PFSK-1 (cell line): ENCODE measurements around the gene GHR.

ENCODE experiments used
- FOXP2 ChIP-seq: optimal IDR thresholded peaks from 2 replicates; pipeline ENCODE3; 2011; ENCODE audit warnings: borderline replicate concordance, control low read depth, inconsistent platforms; ENCODE audit not compliant: insufficient read depth; ENCODE audit errors: extremely low read length, extremely low read depth
- POLR2AphosphoS5 ChIP-seq: IDR thresholded peaks from 2 replicates; pipeline ENCODE4 v1.6.1; 2012; ENCODE audit warnings: low read depth, mild to moderate bottlenecking, control low read depth, low read length, moderate library complexity
- SIN3A ChIP-seq: IDR thresholded peaks from 2 replicates; pipeline ENCODE4 v1.6.1; 2012; ENCODE audit warnings: mild to moderate bottlenecking, low read length, moderate library complexity, borderline replicate concordance; ENCODE audit not compliant: insufficient read depth
- TAF1 ChIP-seq: IDR thresholded peaks from 2 replicates; pipeline ENCODE4 v1.6.1; 2012; ENCODE audit warnings: low read length, control low read depth, borderline replicate concordance; ENCODE audit not compliant: insufficient read depth
- TF ChIP-seq, protein P1 (sequence below), 2 experiments: IDR thresholded peaks; 2 replicates each; pipeline versions ENCODE4 v1.6.1 to v1.8.0; 2011 to 2012; ENCODE audit warnings: low read depth in 2 of 2, low read length in 2 of 2, control low read depth in 1 of 2, inconsistent platforms in 1 of 2, mild to moderate bottlenecking in 1 of 2, moderate library complexity in 1 of 2; ENCODE audit not compliant: insufficient read depth in 1 of 2

GHR gene

DNA sequence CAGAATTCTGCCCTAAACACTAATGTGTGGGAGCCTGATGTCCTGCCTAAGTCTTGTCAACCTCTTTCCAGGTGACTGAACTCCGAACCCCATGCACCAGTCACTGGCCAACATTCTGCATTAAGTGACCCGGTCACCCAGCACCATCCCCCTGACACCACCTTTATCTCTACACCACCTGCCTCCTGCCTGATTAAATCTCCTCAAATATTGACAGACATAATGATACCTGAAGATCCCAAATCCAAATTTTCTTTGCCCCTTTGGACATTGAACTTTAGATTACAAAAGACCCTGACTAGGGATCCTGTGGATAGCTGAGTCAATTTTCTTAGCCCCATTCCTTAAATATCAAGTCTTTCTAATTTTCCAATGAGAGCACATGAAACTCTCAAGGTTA is 150.1 kb downstream of the GHR start:
- TF ChIP-seq TAF1 (no peak), FOXP2 (no peak), POLR2AphosphoS5 (no peak), SIN3A (no peak)
- TF ChIP-seq, protein P1, sequence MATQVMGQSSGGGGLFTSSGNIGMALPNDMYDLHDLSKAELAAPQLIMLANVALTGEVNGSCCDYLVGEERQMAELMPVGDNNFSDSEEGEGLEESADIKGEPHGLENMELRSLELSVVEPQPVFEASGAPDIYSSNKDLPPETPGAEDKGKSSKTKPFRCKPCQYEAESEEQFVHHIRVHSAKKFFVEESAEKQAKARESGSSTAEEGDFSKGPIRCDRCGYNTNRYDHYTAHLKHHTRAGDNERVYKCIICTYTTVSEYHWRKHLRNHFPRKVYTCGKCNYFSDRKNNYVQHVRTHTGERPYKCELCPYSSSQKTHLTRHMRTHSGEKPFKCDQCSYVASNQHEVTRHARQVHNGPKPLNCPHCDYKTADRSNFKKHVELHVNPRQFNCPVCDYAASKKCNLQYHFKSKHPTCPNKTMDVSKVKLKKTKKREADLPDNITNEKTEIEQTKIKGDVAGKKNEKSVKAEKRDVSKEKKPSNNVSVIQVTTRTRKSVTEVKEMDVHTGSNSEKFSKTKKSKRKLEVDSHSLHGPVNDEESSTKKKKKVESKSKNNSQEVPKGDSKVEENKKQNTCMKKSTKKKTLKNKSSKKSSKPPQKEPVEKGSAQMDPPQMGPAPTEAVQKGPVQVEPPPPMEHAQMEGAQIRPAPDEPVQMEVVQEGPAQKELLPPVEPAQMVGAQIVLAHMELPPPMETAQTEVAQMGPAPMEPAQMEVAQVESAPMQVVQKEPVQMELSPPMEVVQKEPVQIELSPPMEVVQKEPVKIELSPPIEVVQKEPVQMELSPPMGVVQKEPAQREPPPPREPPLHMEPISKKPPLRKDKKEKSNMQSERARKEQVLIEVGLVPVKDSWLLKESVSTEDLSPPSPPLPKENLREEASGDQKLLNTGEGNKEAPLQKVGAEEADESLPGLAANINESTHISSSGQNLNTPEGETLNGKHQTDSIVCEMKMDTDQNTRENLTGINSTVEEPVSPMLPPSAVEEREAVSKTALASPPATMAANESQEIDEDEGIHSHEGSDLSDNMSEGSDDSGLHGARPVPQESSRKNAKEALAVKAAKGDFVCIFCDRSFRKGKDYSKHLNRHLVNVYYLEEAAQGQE (IDR thresholded peaks at IDR 0.05; ENCODE audit: insufficient read depth in 1 of 2, low read depth in 2 of 2, low read length in 2 of 2) = no peak

DNA sequence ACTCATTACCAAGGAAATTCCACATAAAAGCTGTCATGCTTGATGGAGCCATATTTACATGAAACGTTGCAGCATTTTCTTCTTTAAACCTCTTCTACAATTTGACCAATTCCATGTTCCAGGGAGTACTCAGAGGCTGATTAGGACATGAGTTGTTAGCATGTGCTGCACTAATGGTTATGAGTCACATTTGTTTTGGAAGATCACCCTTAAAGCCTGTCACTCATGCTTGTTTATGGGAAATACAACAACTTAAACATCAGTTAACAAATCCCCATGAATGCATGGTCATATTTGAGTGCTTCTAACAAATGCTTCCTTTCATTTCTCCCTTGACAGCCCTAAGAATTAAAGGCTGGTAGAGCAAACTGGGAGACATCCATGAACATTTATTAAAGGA is 156.1 kb downstream of the GHR start:
- TF ChIP-seq TAF1 (no peak), SIN3A (no peak), FOXP2 (no peak), POLR2AphosphoS5 (no peak)
- TF ChIP-seq, protein P1 (IDR thresholded peaks at IDR 0.05; ENCODE audit: insufficient read depth in 1 of 2, low read depth in 2 of 2, low read length in 2 of 2) = no peak

DNA sequence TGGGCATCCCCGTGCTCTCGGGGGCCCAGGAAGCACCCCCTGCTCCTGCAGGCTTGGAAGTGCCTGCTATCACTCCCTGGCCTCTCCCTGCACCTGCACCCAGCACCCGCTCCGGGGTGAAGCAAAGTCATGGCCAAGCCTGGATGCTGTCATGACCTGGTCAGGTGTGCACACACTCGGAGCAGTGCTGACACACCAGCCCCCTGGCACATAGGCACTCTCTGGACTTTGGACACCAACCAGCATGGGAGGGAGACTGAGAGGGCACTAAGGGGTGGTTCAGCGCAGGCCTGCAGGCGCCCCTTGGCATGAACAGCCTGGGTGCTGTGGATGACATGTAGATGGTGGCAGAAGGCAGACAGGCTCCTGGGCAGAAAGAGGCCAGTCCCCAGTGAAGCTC is 158.6 kb downstream of the GHR start:
- TF ChIP-seq POLR2AphosphoS5 (no peak), FOXP2 (no peak), TAF1 (no peak), SIN3A (no peak)
- TF ChIP-seq, protein P1 (IDR thresholded peaks at IDR 0.05; ENCODE audit: insufficient read depth in 1 of 2, low read depth in 2 of 2, low read length in 2 of 2) = no peak

DNA sequence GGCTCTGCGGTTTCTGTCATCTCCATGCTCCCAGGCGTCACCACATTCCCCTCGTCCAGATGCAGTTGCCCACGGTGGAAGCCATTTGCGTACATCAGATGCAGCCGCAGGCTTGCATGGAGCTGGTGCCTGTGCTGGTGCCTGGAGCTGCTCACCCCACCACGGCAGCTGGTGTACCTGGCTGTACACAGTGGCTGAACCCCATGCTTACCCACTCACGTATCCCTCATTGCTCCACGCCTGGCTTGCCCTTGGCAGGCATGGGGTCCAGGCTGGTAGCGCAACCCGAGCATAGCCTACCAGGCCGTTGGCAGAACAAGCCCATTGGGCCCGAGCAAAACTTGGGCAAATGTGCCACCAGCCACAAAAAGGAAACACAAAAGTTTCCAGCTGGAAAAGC is 159.5 kb downstream of the GHR start:
- no peak for TF ChIP-seq POLR2AphosphoS5
- TF ChIP-seq, protein P1 (IDR thresholded peaks at IDR 0.05; ENCODE audit: insufficient read depth in 1 of 2, low read depth in 2 of 2, low read length in 2 of 2) = no peak
- TF ChIP-seq TAF1 = no peak
- TF ChIP-seq FOXP2 = no peak

DNA sequence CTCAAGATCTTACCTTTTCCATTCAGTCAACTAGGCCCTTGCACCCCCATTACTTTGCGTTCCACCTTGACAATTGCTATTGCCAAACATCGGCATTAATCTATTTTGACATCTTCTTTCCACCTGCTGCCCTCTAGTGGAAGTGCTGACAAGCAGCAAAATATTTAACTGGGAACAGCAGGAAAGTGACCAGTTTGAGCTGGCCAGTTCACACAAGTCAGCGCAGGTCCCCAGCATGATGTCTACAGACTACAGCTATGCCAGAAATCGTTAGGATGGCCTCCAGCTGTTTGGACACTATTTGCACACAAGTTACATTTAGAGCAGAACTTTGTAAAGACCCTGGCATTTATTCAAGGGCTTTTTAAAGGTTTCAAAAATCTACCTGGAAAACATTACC is 160.1 kb downstream of the GHR start:
- no peak for TF ChIP-seq POLR2AphosphoS5
- TF ChIP-seq, protein P1 (IDR thresholded peaks at IDR 0.05; ENCODE audit: insufficient read depth in 1 of 2, low read depth in 2 of 2, low read length in 2 of 2) = no peak
- no peak for TF ChIP-seq SIN3A
- TF ChIP-seq TAF1 = no peak
- TF ChIP-seq FOXP2 = no peak
